Large intestine (tissue), 3 donors: ENCODE results near the gene TUBGCP2. TPM values are rescaled to one million over a fixed set of nuclear protein-coding genes. Genes with fewer than 3 reads are reported as not detected.

Experiments
- DNase-seq, 2 donors: peaks; one replicate each; pipeline versions ENCODE4 v3.0.0 to v3.0.0-alpha.2; 2013
- H3K27ac ChIP-seq: one replicate; pipeline ENCODE4 v1.5.1; 2013; ENCODE audit warnings: low read length
- H3K27me3 ChIP-seq: 2 replicates; pipeline ENCODE4 v1.6.1; 2013; ENCODE audit warnings: low read length; ENCODE audit not compliant: control insufficient read depth, insufficient read depth
- H3K36me3 ChIP-seq: 2 replicates; pipeline ENCODE4 v1.6.1; 2013; ENCODE audit warnings: low read length; ENCODE audit not compliant: control insufficient read depth, insufficient read depth
- H3K4me1 ChIP-seq: one replicate; pipeline ENCODE4 v1.6.1; 2013; ENCODE audit warnings: low read length; ENCODE audit not compliant: control insufficient read depth, insufficient read depth
- H3K4me3 ChIP-seq: one replicate; pipeline ENCODE4 v1.5.1; 2013; ENCODE audit warnings: low read length
- H3K9me3 ChIP-seq: one replicate; pipeline ENCODE4 v1.6.1; 2013; ENCODE audit warnings: mild to moderate bottlenecking, low read depth, low read length, moderate library complexity; ENCODE audit not compliant: control insufficient read depth
- WGBS: methylation state at CpG from one replicate; pipeline ENCODE4 v1.1.5; 2013; ENCODE audit warnings: low lambda C conversion rate; ENCODE audit not compliant: insufficient coverage; 5-methylcytosine and 5-hydroxymethylcytosine counted together
- polyA plus RNA-seq: library from polyadenylated mRNA; unstranded; fragments of 120-200 nt; gene quantifications from one replicate; pipeline ENCODE4 v1.2.1, GENCODE V29; 2013

The TUBGCP2 gene
- polyA plus RNA-seq, 1 donor: 53.2 TPM

- no CpG with 5 or more reads among the region's 28 CpGs for WGBS
- peaks cover 24% of the 10 kb centered on the region for H3K27me3 ChIP-seq
- no peaks in the 10 kb centered on the region for H3K9me3 ChIP-seq
- H3K4me1 ChIP-seq: peaks cover 29% of the 10 kb centered on the region
- no peak for DNase-seq
- no peak overlapping the region for H3K4me3 ChIP-seq
- H3K36me3 ChIP-seq: no peaks in the 10 kb centered on the region
- no peak overlapping the region for H3K27ac ChIP-seq
Observed at GRCh38 chr10:133273534-133274143, 35.0 kb downstream of the TUBGCP2 start.

GRCh38 chr10:133272964-133273420 is 35.7 kb downstream of the TUBGCP2 start:
- no CpG with 5 or more reads among the region's 25 CpGs for WGBS
- no peak for DNase-seq

GRCh38 chr10:133272301-133272963 is 36.2 kb downstream of the TUBGCP2 start:
- no CpG with 5 or more reads among the region's 29 CpGs for WGBS
- Histone ChIP-seq H3K27ac (no peak overlapping the region), H3K9me3 (no peaks in the 10 kb centered on the region), H3K4me1 (peaks cover 19% of the 10 kb centered on the region), H3K27me3 (peaks cover 24% of the 10 kb centered on the region), H3K4me3 (no peak overlapping the region), H3K36me3 (no peaks in the 10 kb centered on the region)
- no peak for DNase-seq

More at GRCh38 chr10:133272964-133273420, 35.7 kb downstream of the TUBGCP2 start:
- Histone ChIP-seq H3K9me3 (no peaks in the 10 kb centered on the region), H3K4me1 (peaks cover 25% of the 10 kb centered on the region), H3K27me3 (peaks cover 24% of the 10 kb centered on the region), H3K27ac (no peak overlapping the region), H3K4me3 (no peak overlapping the region), H3K36me3 (no peaks in the 10 kb centered on the region)

DNA sequence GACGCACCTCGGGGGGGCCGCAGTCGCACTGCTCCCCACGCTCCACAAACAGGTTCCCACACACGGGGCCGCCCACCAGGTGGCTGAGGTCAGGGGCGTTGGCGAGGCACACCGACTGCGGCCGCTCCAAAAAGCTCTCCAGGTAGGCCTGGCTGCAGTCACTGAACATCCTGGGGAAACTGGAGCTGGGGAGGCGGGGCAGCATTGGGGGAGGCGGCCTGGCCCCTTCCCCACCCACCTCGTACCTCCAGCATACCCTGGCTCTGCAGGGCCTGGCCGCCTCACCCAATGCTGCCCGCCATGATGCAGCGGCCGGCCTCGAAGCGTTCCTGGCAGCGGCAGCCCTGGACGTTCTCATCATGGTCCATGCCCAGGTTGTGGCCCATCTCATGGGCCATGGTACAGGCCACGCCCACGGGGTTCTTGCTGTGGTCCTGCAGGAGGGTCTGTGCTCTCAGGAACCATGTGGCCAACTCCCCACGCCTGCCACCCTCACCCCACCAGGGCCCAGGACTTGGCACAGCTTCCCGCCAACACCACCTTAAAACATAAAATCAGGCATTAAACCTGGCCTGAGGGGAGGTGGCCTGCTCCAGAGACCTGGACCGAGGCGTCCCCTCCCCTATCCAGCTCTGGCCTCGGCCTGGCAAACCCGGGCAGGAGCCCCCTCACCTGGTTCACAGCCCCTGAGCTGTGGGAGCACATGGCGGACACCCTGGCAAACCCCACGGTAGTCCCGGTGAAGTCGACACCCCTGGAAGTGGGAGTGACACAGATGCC is 37.0 kb downstream of the TUBGCP2 start:
- DNase-seq: no peak
- H3K4me3 ChIP-seq: no peak overlapping the region
- no peak overlapping the region for H3K27ac ChIP-seq
- H3K4me1 ChIP-seq: peaks cover 13% of the 10 kb centered on the region
- H3K9me3 ChIP-seq: no peaks in the 10 kb centered on the region
- peaks cover 20% of the 10 kb centered on the region for H3K27me3 ChIP-seq
- no CpG with 5 or more reads among the region's 35 CpGs for WGBS
- H3K36me3 ChIP-seq: no peaks in the 10 kb centered on the region

GRCh38 chr10:133270773-133271297 is 37.8 kb downstream of the TUBGCP2 start:
- no peak overlapping the region for H3K27ac ChIP-seq
- peaks cover 14% of the 10 kb centered on the region for H3K27me3 ChIP-seq
- H3K9me3 ChIP-seq: no peaks in the 10 kb centered on the region
- no CpG with 5 or more reads among the region's 19 CpGs for WGBS
- H3K4me1 ChIP-seq: peaks cover 10% of the 10 kb centered on the region
- DNase-seq: no peak
- no peak overlapping the region for H3K4me3 ChIP-seq
- no peaks in the 10 kb centered on the region for H3K36me3 ChIP-seq

DNA sequence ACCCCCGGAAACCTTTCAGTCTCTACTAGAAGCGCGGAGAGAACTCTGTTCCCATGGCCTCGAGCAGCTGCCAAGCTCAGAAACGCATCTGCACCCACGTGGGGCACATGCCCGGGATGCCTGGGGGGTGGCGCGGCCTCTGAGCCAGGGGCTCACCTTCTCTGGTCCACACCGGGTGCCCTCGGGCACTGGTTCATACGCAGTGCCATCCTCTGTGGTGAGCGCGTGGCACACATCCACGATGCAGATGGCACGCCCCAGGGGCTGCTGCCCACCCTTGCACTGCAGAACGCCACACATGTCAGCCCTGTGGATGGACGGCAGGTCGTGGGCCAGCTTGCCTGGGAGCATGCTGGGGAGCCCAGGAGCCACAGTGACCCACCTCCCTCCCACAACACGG is 38.5 kb downstream of the TUBGCP2 start:
- no peaks in the 10 kb centered on the region for H3K36me3 ChIP-seq
- H3K27ac ChIP-seq: no peak overlapping the region
- no peaks in the 10 kb centered on the region for H3K9me3 ChIP-seq
- no peak for DNase-seq
- H3K4me3 ChIP-seq: no peak overlapping the region
- H3K4me1 ChIP-seq: peaks cover 4% of the 10 kb centered on the region
- peaks cover 8% of the 10 kb centered on the region for H3K27me3 ChIP-seq
- no CpG with 5 or more reads among the region's 20 CpGs for WGBS

DNA sequence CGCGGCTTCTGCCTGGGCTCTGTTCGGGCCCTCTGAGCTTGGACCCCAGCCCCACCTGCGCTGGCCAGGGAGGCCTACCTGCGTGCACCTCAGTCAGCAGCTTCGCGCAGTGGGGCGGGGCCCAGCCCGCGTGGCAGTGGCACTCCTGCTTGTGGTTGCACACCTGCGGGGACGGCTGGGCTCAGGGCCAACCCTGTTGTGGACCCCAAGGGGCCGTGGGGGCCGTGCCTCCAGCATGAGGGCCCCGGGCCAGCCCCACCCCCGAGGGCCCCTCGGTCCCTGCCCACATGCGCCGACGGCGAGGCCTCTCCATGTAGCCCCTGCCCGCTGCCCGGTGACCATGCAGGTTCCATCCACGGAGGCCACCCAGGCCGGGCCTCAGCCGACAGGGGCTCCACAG is 39.3 kb downstream of the TUBGCP2 start:
- Histone ChIP-seq H3K27ac (no peak overlapping the region), H3K36me3 (no peaks in the 10 kb centered on the region)
- WGBS: no CpG with 5 or more reads among the region's 26 CpGs

DNA sequence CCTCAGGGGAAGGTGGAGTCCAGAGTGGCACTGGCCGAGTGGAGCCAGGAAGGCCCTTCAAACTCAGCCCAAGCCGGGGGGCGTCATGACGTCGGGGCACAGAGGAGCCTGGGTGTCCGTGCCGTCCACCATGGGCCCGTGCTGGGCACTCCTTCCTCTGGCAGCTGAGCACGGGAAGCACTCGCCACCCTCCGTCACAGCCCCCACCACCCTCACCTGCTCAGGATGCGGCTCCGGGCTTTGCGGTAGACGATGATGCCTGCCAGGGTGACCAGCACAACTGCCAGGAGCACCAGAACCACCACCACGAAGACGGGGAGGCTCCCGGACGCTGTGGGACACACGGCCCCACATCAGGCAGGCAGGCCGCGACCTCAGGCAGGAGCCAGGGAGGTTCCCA is 40.1 kb downstream of the TUBGCP2 start:
- H3K36me3 ChIP-seq: no peaks in the 10 kb centered on the region
- no peak overlapping the region for H3K27ac ChIP-seq
- no peaks in the 10 kb centered on the region for H3K4me1 ChIP-seq
- no CpG with 5 or more reads among the region's 22 CpGs for WGBS
- no peaks in the 10 kb centered on the region for H3K27me3 ChIP-seq
- no peak overlapping the region for H3K4me3 ChIP-seq
- no peaks in the 10 kb centered on the region for H3K9me3 ChIP-seq
- DNase-seq: no peak

More for the DNA sequence above, 39.3 kb downstream of the TUBGCP2 start:
- Histone ChIP-seq H3K27me3 (no peaks in the 10 kb centered on the region), H3K9me3 (no peaks in the 10 kb centered on the region), H3K4me3 (no peak overlapping the region), H3K4me1 (no peaks in the 10 kb centered on the region)
- no peak for DNase-seq

- Histone ChIP-seq H3K36me3 (no peaks in the 10 kb centered on the region), H3K4me1 (peaks cover 3% of the 10 kb centered on the region), H3K9me3 (no peaks in the 10 kb centered on the region), H3K4me3 (no peak overlapping the region), H3K27ac (no peak overlapping the region), H3K27me3 (peaks cover 1% of the 10 kb centered on the region)
- WGBS: no CpG with 5 or more reads among the region's 22 CpGs
- no peak for DNase-seq
Observed at GRCh38 chr10:133267829-133268228, 40.8 kb downstream of the TUBGCP2 start.

DNA sequence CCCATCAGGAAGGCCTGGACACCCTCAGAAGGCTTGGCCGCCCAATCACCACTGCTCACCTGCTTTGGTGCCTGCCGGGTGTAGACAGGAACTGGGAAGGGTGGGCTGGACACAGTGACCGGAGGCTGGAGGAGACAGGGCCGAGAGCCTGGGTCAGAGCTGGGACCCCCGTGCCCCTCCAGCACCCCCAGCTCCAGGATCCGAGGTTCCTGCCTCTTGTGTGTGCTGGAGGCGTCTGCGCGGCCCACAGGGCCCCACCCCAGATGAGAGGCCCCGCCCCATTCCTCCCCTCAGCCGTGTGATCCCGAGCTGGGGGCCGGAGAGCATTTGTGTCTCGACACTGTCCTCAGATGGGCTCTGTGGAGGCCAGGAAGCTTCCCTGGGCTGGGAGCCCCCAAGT is 41.4 kb downstream of the TUBGCP2 start:
- H3K4me3 ChIP-seq: no peak overlapping the region
- peaks cover 8% of the 10 kb centered on the region for H3K4me1 ChIP-seq
- H3K27me3 ChIP-seq: peaks cover 3% of the 10 kb centered on the region
- H3K36me3 ChIP-seq: no peaks in the 10 kb centered on the region
- DNase-seq: no peak
- H3K9me3 ChIP-seq: no peaks in the 10 kb centered on the region
- WGBS: no CpG with 5 or more reads among the region's 14 CpGs
- no peak overlapping the region for H3K27ac ChIP-seq
